22Rv1 (cell line): ENCODE results near the gene GLYR1.

Experiments used
- ZFX ChIP-seq: fragments of 450-650 bp; IDR thresholded peaks from 2 replicates; pipeline ENCODE4 v1.6.1; 2017; ENCODE audit warnings: antibody characterized with exemption, borderline replicate concordance
- TF ChIP-seq, protein P1 (sequence below): fragments of 450-650 bp; IDR thresholded peaks from 2 replicates; pipeline ENCODE4 v1.5.1; 2017; ENCODE audit warnings: mild to moderate bottlenecking

GRCh38 chr16:4836727-4837126, 10.4 kb downstream of the GLYR1 start:
- TF ChIP-seq, protein P1, sequence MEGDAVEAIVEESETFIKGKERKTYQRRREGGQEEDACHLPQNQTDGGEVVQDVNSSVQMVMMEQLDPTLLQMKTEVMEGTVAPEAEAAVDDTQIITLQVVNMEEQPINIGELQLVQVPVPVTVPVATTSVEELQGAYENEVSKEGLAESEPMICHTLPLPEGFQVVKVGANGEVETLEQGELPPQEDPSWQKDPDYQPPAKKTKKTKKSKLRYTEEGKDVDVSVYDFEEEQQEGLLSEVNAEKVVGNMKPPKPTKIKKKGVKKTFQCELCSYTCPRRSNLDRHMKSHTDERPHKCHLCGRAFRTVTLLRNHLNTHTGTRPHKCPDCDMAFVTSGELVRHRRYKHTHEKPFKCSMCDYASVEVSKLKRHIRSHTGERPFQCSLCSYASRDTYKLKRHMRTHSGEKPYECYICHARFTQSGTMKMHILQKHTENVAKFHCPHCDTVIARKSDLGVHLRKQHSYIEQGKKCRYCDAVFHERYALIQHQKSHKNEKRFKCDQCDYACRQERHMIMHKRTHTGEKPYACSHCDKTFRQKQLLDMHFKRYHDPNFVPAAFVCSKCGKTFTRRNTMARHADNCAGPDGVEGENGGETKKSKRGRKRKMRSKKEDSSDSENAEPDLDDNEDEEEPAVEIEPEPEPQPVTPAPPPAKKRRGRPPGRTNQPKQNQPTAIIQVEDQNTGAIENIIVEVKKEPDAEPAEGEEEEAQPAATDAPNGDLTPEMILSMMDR, result no peak
- TF ChIP-seq ZFX, result no peak
